ENCODE data around the gene METAP1. TPM values are rescaled to one million over a fixed set of nuclear protein-coding genes. Genes with fewer than 3 reads are reported as not detected.
"Not testable (repeated sequence)": the region's sequence is repeated elsewhere in the genome, so short reads cannot be mapped to it uniquely, and the experiment has no call there.

Gene METAP1
- total RNA-seq, 1 experiment from 2014 or later = 112 TPM

DNA sequence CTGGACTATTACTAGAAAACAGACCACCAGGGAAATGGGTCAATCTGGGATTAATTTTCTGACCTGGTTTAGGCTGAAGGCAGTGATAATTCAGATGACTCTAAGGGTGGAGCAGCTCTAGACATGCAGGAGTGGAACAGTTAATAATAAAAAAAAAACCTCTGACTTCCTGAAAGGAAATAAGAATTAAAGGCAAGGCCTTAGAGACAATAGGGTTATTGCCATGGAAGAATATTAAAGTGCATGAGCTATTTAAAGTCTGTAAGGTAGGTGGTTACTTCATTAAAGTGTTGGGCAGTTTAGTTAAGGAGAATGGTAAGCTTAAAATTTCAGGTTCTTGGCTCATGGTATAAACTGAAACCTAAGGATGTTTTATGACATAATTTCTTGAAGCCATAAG is 107.6 kb downstream of the METAP1 start:
- H3K27ac ChIP-seq (ENCODE audit: low read depth, low read length) = no peak overlapping the region

DNA sequence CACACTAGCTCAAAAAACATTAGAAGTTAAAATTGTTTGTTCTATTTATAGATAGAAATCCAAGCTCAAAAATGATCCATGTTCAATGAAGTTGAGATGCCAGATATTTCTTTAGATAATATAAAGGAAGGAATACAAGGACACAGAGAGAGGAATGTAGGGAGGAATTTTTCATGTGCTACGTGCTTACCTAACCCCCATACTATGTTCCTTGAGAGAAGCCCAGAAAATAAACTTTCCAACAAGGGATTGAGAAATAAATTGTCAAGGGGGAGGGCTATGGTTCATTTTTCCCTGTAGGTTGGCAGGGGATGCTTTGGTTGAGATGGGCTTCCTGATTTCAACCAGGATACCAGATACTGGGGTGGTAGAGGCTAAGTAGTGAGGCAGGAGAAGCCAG is 108.6 kb downstream of the METAP1 start:
- RAD21 ChIA-PET (ENCODE audit: low non-redundant PET in 1 of 2, low total read pairs in 2 of 2, uncharacterized antibody in 2 of 2, unreplicated experiment in 2 of 2) = no interaction called here
- BruUV-seq (replicated peaks) = no TSS peak

More for the DNA sequence above, 107.6 kb downstream of the METAP1 start:
- Histone ChIP-seq H3K4me1 (ENCODE audit: control insufficient read depth in 1 of 2, insufficient read depth in 2 of 2, low read length in 2 of 2) (no peaks in the 10 kb centered on the region), H3K9me2 (ENCODE audit: insufficient read depth) (no peaks in the 10 kb centered on the region), H3K9ac (ENCODE audit: low read length) (no peak overlapping the region), H3K4me3 (replicated peaks in 1 of 2; ENCODE audit: low read depth in 1 of 2, low read length in 2 of 2) (no peak overlapping the region), H4K20me1 (ENCODE audit: insufficient read depth) (no peaks in the 10 kb centered on the region), H3K27me3 (ENCODE audit: insufficient read depth, low read length) (no peaks in the 10 kb centered on the region), H3K4me2 (ENCODE audit: low read length) (no peak overlapping the region), H3K36me3 (ENCODE audit: control insufficient read depth in 1 of 2, insufficient read depth in 2 of 2, low read length in 2 of 2) (no peaks in the 10 kb centered on the region), H3K9me3 (ENCODE audit: control insufficient read depth in 1 of 2, insufficient read depth in 1 of 2, low read depth in 1 of 2, low read length in 2 of 2) (no peaks in the 10 kb centered on the region), H3K79me2 (ENCODE audit: insufficient read depth, low read length) (no peaks in the 10 kb centered on the region), H2AFZ (ENCODE audit: low read depth, low read length, poor library complexity, severe bottlenecking) (no peak overlapping the region)
- ATAC-seq (no peak), DNase-seq (ENCODE audit: low read depth, low spot score) (no peak)
- intact Hi-C loops (cut with micrococcal nuclease) = no loop called here
- ChIA-PET RAD21 (ENCODE audit: low non-redundant PET in 1 of 2, low total read pairs in 2 of 2, uncharacterized antibody in 2 of 2, unreplicated experiment in 2 of 2) (no interaction called here), POLR2A (no interaction called here), CTCF (no interaction called here)
- BruUV-seq (replicated peaks) = no TSS peak
- TF ChIP-seq EZH2phosphoT487 (IDR thresholded peaks at IDR 0.05; ENCODE audit: borderline replicate concordance) (no peak), JUND (IDR thresholded peaks at IDR 0.05) (no peak), ELF1 (IDR thresholded peaks at IDR 0.05; ENCODE audit: borderline replicate concordance, low read depth) (no peak)

DNA sequence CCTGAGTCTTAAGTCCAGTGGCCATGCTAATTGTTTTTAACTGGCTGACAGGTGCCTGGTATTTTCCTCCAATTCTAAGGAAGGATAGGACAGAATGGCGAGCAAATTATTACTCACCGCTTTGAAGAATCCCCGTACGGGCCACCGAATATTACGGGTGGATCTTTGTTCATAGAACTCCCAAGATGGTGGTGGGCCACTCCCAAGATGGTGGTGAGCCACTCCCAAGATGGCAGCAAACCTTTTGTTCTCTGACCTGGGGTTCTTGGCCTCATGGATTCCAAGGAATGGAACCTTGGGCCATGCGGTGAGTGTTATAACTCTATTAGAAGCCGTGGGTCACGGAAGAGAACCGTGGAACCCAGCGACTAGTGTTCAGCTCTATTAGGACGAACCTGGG is 113.8 kb downstream of the METAP1 start:
- POLR2A ChIA-PET; H3K4me3 ChIP-seq (replicated peaks in 1 of 2; ENCODE audit: low read depth in 1 of 2, low read length in 2 of 2); H4K20me1 ChIP-seq (ENCODE audit: insufficient read depth); H3K79me2 ChIP-seq (ENCODE audit: insufficient read depth, low read length); DNase-seq (ENCODE audit: low read depth, low spot score); CTCF ChIA-PET; H3K27ac ChIP-seq (ENCODE audit: low read depth, low read length); H3K27me3 ChIP-seq (ENCODE audit: insufficient read depth, low read length); H3K9ac ChIP-seq (ENCODE audit: low read length); H3K36me3 ChIP-seq (ENCODE audit: control insufficient read depth in 1 of 2, insufficient read depth in 2 of 2, low read length in 2 of 2); BruUV-seq (replicated peaks); H3K4me2 ChIP-seq (ENCODE audit: low read length); intact Hi-C loops (cut with micrococcal nuclease); ATAC-seq; H3K4me1 ChIP-seq (ENCODE audit: control insufficient read depth in 1 of 2, insufficient read depth in 2 of 2, low read length in 2 of 2); H3K9me2 ChIP-seq (ENCODE audit: insufficient read depth); RAD21 ChIA-PET (ENCODE audit: low non-redundant PET in 1 of 2, low total read pairs in 2 of 2, uncharacterized antibody in 2 of 2, unreplicated experiment in 2 of 2); H2AFZ ChIP-seq (ENCODE audit: low read depth, low read length, poor library complexity, severe bottlenecking); H3K9me3 ChIP-seq (ENCODE audit: control insufficient read depth in 1 of 2, insufficient read depth in 1 of 2, low read depth in 1 of 2, low read length in 2 of 2): not testable (repeated sequence)

More for the DNA sequence above, 108.6 kb downstream of the METAP1 start:
- Histone ChIP-seq H3K9me3 (ENCODE audit: control insufficient read depth in 1 of 2, insufficient read depth in 1 of 2, low read depth in 1 of 2, low read length in 2 of 2) (no peaks in the 10 kb centered on the region), H3K4me2 (ENCODE audit: low read length) (no peak overlapping the region), H3K36me3 (ENCODE audit: control insufficient read depth in 1 of 2, insufficient read depth in 2 of 2, low read length in 2 of 2) (no peaks in the 10 kb centered on the region), H3K27ac (ENCODE audit: low read depth, low read length) (no peak overlapping the region), H3K9ac (ENCODE audit: low read length) (no peak overlapping the region), H3K9me2 (ENCODE audit: insufficient read depth) (no peaks in the 10 kb centered on the region), H4K20me1 (ENCODE audit: insufficient read depth) (no peaks in the 10 kb centered on the region), H3K79me2 (ENCODE audit: insufficient read depth, low read length) (no peaks in the 10 kb centered on the region), H3K4me1 (ENCODE audit: control insufficient read depth in 1 of 2, insufficient read depth in 2 of 2, low read length in 2 of 2) (no peaks in the 10 kb centered on the region), H3K4me3 (replicated peaks in 1 of 2; ENCODE audit: low read depth in 1 of 2, low read length in 2 of 2) (no peak overlapping the region), H3K27me3 (ENCODE audit: insufficient read depth, low read length) (no peaks in the 10 kb centered on the region), H2AFZ (ENCODE audit: low read depth, low read length, poor library complexity, severe bottlenecking) (no peak overlapping the region)
- POLR2A ChIA-PET = no interaction called here
- DNase-seq (ENCODE audit: low read depth, low spot score) = no peak
- ATAC-seq = no peak
- intact Hi-C loops (cut with micrococcal nuclease) = no loop called here
- CTCF ChIA-PET = no interaction called here
- TF ChIP-seq ZFX (IDR thresholded peaks at IDR 0.05) (no peak), CEBPB (IDR thresholded peaks at IDR 0.05; ENCODE audit: low read depth) (no peak), RAD21 (IDR thresholded peaks at IDR 0.05; ENCODE audit: low read depth) (no peak), ZNF274 (IDR thresholded peaks at IDR 0.05; ENCODE audit: low read depth, low read length) (no peak), ELF1 (IDR thresholded peaks at IDR 0.05; ENCODE audit: borderline replicate concordance, low read depth) (no peak)
